Mesenchymal stem cell (in vitro differentiated cells and primary cell): ENCODE data around the gene KRTAP12-4.

Experiments
- DNase-seq: peaks from one replicate; pipeline ENCODE4 v3.0.0-alpha.2; 2013
- H2AFZ ChIP-seq: one replicate; pipeline ENCODE4 v1.6.1; 2013; ENCODE audit warnings: low read depth, mild to moderate bottlenecking, control low read depth, inconsistent platforms, low read length, moderate library complexity
- H2AK5ac ChIP-seq: 2 replicates; pipeline ENCODE4 v1.6.1; 2013; ENCODE audit warnings: low read length, moderate library complexity, mild to moderate bottlenecking, inconsistent platforms; ENCODE audit not compliant: severe bottlenecking
- H2BK120ac ChIP-seq: one replicate; pipeline ENCODE4 v1.6.1; 2013; ENCODE audit warnings: low read depth, mild to moderate bottlenecking, inconsistent platforms, low read length, moderate library complexity
- H2BK12ac ChIP-seq, 2 experiments: one replicate each; pipeline ENCODE4 v1.6.1; 2013; ENCODE audit warnings: inconsistent platforms in 2 of 2, low read length in 2 of 2, mild to moderate bottlenecking in 2 of 2, moderate library complexity in 2 of 2, control low read depth in 1 of 2
- H2BK15ac ChIP-seq: one replicate; pipeline ENCODE4 v1.6.1; 2013; ENCODE audit warnings: mild to moderate bottlenecking, low read depth, inconsistent platforms; ENCODE audit not compliant: poor library complexity, severe bottlenecking
- H2BK5ac ChIP-seq: 2 replicates; pipeline ENCODE4 v1.6.1; 2013; ENCODE audit warnings: low read depth, mild to moderate bottlenecking, low read length, control low read depth, inconsistent platforms; ENCODE audit not compliant: poor library complexity, severe bottlenecking
- H3K14ac ChIP-seq, 2 experiments: one replicate each; pipeline ENCODE4 v1.6.1; 2013; ENCODE audit warnings: inconsistent platforms in 2 of 2, low read length in 2 of 2, control low read depth in 1 of 2, mild to moderate bottlenecking in 1 of 2, moderate library complexity in 1 of 2
- H3K18ac ChIP-seq, 2 experiments: one replicate each; pipeline ENCODE4 v1.6.1; 2013; ENCODE audit warnings: inconsistent platforms in 2 of 2, low read length in 2 of 2, control low read depth in 1 of 2, low read depth in 1 of 2, mild to moderate bottlenecking in 1 of 2
- H3K23ac ChIP-seq, 2 experiments: one replicate each; pipeline ENCODE4 v1.6.1; 2013; ENCODE audit warnings: inconsistent platforms in 2 of 2, low read length in 2 of 2, mild to moderate bottlenecking in 2 of 2, moderate library complexity in 2 of 2, control low read depth in 1 of 2
- H3K27ac ChIP-seq: 2 replicates; pipeline ENCODE4 v1.5.1; 2013; ENCODE audit warnings: mild to moderate bottlenecking, moderate library complexity, low read length, control low read depth, inconsistent platforms; ENCODE audit not compliant: poor library complexity, severe bottlenecking
- H3K27me3 ChIP-seq, 2 experiments: 2 replicates each; pipeline versions ENCODE4 v1.6.1 to v1.7.0; 2013; ENCODE audit warnings: low read length in 2 of 2, mild to moderate bottlenecking in 2 of 2, moderate library complexity in 2 of 2, control low read depth in 1 of 2, inconsistent platforms in 1 of 2; ENCODE audit not compliant: control insufficient read depth in 1 of 2, insufficient read depth in 1 of 2
- H3K36me3 ChIP-seq, 2 experiments: 2 replicates each; pipeline versions ENCODE4 v1.6.1 to v1.7.0; 2013; ENCODE audit warnings: low read length in 2 of 2, control low read depth in 1 of 2, inconsistent platforms in 1 of 2, low read depth in 1 of 2, mild to moderate bottlenecking in 1 of 2; ENCODE audit not compliant: insufficient read depth in 2 of 2, control insufficient read depth in 1 of 2
- H3K4ac ChIP-seq, 2 experiments: one replicate each; pipeline ENCODE4 v1.6.1; 2013; ENCODE audit warnings: inconsistent platforms in 2 of 2, low read length in 2 of 2, mild to moderate bottlenecking in 2 of 2, moderate library complexity in 2 of 2, control low read depth in 1 of 2, low read depth in 1 of 2
- H3K4me1 ChIP-seq: 2 replicates; pipeline ENCODE4 v1.6.1; 2013; ENCODE audit warnings: low read depth, low read length, control low read depth; ENCODE audit not compliant: control insufficient read depth, insufficient read depth
- H3K4me2 ChIP-seq: 2 replicates; pipeline ENCODE4 v1.6.1; 2013; ENCODE audit warnings: low read length, mild to moderate bottlenecking, inconsistent platforms; ENCODE audit not compliant: poor library complexity, severe bottlenecking
- H3K4me3 ChIP-seq, 2 experiments: 2 replicates each; pipeline versions ENCODE4 v1.5.1 to v1.7.0; 2013; ENCODE audit warnings: low read length in 2 of 2, mild to moderate bottlenecking in 2 of 2, control low read depth in 1 of 2, low read depth in 1 of 2; ENCODE audit not compliant: insufficient read depth in 1 of 2
- H3K79me1 ChIP-seq: replicated peaks from 2 replicates; pipeline ENCODE4 v1.6.1; 2013; ENCODE audit warnings: mild to moderate bottlenecking, control low read depth, low read length, inconsistent platforms; ENCODE audit not compliant: poor library complexity, severe bottlenecking
- H3K9ac ChIP-seq: 2 replicates; pipeline ENCODE4 v1.7.0; 2013; ENCODE audit warnings: mild to moderate bottlenecking, low read length, moderate library complexity
- H3K9me3 ChIP-seq: 2 replicates; pipeline ENCODE4 v1.7.0; 2013; ENCODE audit warnings: mild to moderate bottlenecking, low read length; ENCODE audit not compliant: control insufficient read depth
- H4K8ac ChIP-seq: one replicate; pipeline ENCODE4 v1.6.1; 2013; ENCODE audit warnings: inconsistent platforms, mild to moderate bottlenecking, low read length, moderate library complexity
- H4K91ac ChIP-seq: one replicate; pipeline ENCODE4 v1.6.1; 2013; ENCODE audit warnings: mild to moderate bottlenecking, low read length, inconsistent platforms
- WGBS: methylation state at CpG from one replicate; pipeline ENCODE4 v1.1.7; 2013; ENCODE audit warnings: mixed read lengths; 5-methylcytosine and 5-hydroxymethylcytosine counted together

KRTAP12-4 gene

DNA sequence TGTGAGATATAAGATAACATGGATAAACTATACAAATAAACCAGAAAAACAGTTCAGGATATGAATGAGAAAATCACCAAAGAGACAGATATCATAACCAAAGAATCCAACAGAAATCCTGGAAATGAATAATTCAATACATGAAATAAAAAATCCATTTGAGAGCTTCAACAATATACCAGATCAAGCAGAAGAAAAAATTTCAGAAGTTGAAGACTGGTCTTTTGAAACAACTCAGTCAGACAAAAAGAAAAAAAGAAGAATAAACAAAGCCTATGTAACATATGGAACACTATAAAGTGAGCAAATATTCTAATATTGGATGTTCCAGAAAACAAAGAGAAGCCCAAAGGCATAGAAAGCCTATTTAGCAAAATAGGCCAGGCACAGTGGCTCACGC, 17.5 kb upstream of the KRTAP12-4 start:
- Histone ChIP-seq H2BK15ac (no peak overlapping the region), H2BK5ac (no peak overlapping the region), H3K9ac (no peak overlapping the region), H2BK120ac (no peak overlapping the region), H3K23ac (no peak overlapping the region), H2AK5ac (no peak overlapping the region), H3K36me3 (no peaks in the 10 kb centered on the region), H3K4ac (no peak overlapping the region), H2BK12ac (no peak overlapping the region), H3K4me3 (no peak overlapping the region), H3K18ac (no peak overlapping the region), H4K8ac (no peak overlapping the region), H3K14ac (no peak overlapping the region), H3K79me1 (no peaks in the 10 kb centered on the region), H3K27me3 (peaks cover 2 to 5% of the 10 kb centered on the region in 2 experiments), H2AFZ (no peak overlapping the region), H3K4me2 (no peak overlapping the region), H4K91ac (no peak overlapping the region), H3K4me1 (no peaks in the 10 kb centered on the region), H3K9me3 (peaks cover 41% of the 10 kb centered on the region), H3K27ac (no peak overlapping the region)
- DNase-seq, result no peak
- WGBS, result 64% methylated on average over 1 of the region's 1 CpG

- H3K4me1 ChIP-seq, result no peaks in the 10 kb centered on the region
- H3K14ac ChIP-seq, result no peak overlapping the region
- H3K23ac ChIP-seq, result no peak overlapping the region
- H3K36me3 ChIP-seq, result no peaks in the 10 kb centered on the region
- H4K8ac ChIP-seq, result no peak overlapping the region
- H2BK12ac ChIP-seq, result no peak overlapping the region
- no peak overlapping the region for H2AFZ ChIP-seq
- H2BK15ac ChIP-seq, result no peak overlapping the region
- DNase-seq, result no peak
- H3K27ac ChIP-seq, result no peak overlapping the region
- no peak overlapping the region for H3K4ac ChIP-seq
- 58% methylated on average over 3 of the region's 3 CpGs for WGBS
- H3K9ac ChIP-seq, result no peak overlapping the region
- no peak overlapping the region for H2BK5ac ChIP-seq
- H3K27me3 ChIP-seq, result no peaks in the 10 kb centered on the region
- no peak overlapping the region for H4K91ac ChIP-seq
- H2BK120ac ChIP-seq, result no peak overlapping the region
- H3K9me3 ChIP-seq, result peaks cover 41% of the 10 kb centered on the region
- H3K4me2 ChIP-seq, result no peak overlapping the region
- H2AK5ac ChIP-seq, result no peak overlapping the region
- H3K79me1 ChIP-seq, result no peaks in the 10 kb centered on the region
- no peak overlapping the region for H3K18ac ChIP-seq
- peak overlapping the region in 1 of 2 experiments; percentile 2 for H3K4me3 ChIP-seq
Observed at GRCh38 chr21:44670642-44671432, 16.4 kb upstream of the KRTAP12-4 start.

- 72% methylated on average over 1 of the region's 1 CpG for WGBS
- H3K4me1 ChIP-seq, result no peaks in the 10 kb centered on the region
- no peak overlapping the region for H4K91ac ChIP-seq
- no peak overlapping the region for H3K14ac ChIP-seq
- no peak overlapping the region for H3K4me2 ChIP-seq
- H2AK5ac ChIP-seq, result no peak overlapping the region
- H2BK5ac ChIP-seq, result no peak overlapping the region
- no peak overlapping the region for H3K4me3 ChIP-seq
- no peaks in the 10 kb centered on the region for H3K36me3 ChIP-seq
- H3K4ac ChIP-seq, result no peak overlapping the region
- H3K9ac ChIP-seq, result no peak overlapping the region
- peaks cover 40% of the 10 kb centered on the region for H3K9me3 ChIP-seq
- H3K79me1 ChIP-seq, result no peaks in the 10 kb centered on the region
- no peak overlapping the region for H3K27ac ChIP-seq
- H2BK12ac ChIP-seq, result no peak overlapping the region
- H4K8ac ChIP-seq, result no peak overlapping the region
- no peak overlapping the region for H2AFZ ChIP-seq
- H3K18ac ChIP-seq, result no peak overlapping the region
- H3K23ac ChIP-seq, result no peak overlapping the region
- DNase-seq, result no peak
- no peaks in the 10 kb centered on the region for H3K27me3 ChIP-seq
- H2BK120ac ChIP-seq, result no peak overlapping the region
- H2BK15ac ChIP-seq, result no peak overlapping the region
Observed at GRCh38 chr21:44667612-44668011, 13.2 kb upstream of the KRTAP12-4 start.

DNA sequence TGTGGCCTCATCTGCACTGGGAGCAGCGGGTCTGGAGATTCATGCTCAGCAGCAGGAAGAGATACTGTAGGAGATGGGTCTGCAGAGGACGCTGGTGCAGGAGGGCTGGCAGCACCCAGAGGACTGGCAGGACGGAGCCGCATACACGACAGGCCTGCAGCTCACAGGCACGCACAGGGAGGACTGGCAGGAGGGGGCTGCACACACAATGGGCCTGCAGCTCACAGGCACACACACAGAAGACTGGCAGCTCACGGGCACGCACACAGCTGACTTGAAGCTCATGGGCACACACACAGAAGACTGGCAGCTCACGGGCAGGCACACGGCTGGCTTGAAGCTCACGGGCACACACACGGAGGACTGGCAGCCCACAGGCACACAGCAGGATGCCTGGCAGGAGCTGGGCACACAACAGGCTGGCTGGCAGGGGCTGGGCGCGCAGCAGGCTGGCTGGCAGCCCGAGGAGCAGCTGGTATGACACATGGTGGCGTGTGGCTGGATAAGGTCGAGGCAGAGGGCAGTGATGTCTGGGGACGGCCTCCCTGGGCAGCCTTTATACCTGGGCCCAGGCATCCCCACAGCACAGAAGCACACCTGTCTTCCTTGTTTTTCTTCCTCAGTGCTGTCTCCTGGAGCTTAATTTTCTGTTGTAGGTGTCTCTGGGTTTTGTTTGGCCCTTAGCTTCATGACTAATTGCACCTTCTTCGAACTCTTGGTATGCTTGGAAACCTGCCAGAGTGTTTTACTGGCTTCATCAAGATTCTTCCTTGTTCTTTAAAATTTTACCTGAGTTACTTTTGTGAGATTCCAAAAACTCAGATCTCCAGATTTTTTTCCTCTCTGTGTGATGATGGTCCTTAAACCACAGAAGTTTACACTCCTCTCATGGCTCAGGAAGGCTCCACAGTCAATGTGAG, 12.2 kb upstream of the KRTAP12-4 start, which contains the start of gene KRTAP12-2:
Gene KRTAP12-2, minus strand, starts transcription at position 527 of the 920 bp plus-strand sequence. Its CDS starts 41 bp downstream, at position 486.
- 64% methylated on average over 16 of the region's 19 CpGs for WGBS
- no peak within 1 kb of the TSS for H2AFZ ChIP-seq

More for the DNA sequence above, 12.2 kb upstream of the KRTAP12-4 start, which contains the start of gene KRTAP12-2:
- Histone ChIP-seq H3K27me3 (no peaks in the 10 kb centered on the region), H2BK15ac (no peak within 1 kb of the TSS), H3K23ac (no peak within 1 kb of the TSS), H3K79me1 (no peaks in the 10 kb centered on the region), H4K91ac (no peak within 1 kb of the TSS), H3K4me1 (no peaks in the 10 kb centered on the region), H2AK5ac (no peak within 1 kb of the TSS), H3K36me3 (no peaks in the 10 kb centered on the region), H3K4me3 (no peak within 1 kb of the TSS), H3K27ac (no peak within 1 kb of the TSS), H2BK5ac (no peak within 1 kb of the TSS), H3K4ac (no peak within 1 kb of the TSS), H3K18ac (no peak within 1 kb of the TSS), H2BK12ac (no peak within 1 kb of the TSS), H3K14ac (no peak within 1 kb of the TSS), H4K8ac (no peak within 1 kb of the TSS), H3K9ac (no peak within 1 kb of the TSS), H3K9me3 (peaks cover 38% of the 10 kb centered on the region), H2BK120ac (no peak within 1 kb of the TSS), H3K4me2 (no peak within 1 kb of the TSS)
- no peak for DNase-seq
